ENCODE measurements around the gene BAIAP2L2. TPM values are rescaled to one million over a fixed set of nuclear protein-coding genes. Genes with fewer than 3 reads are reported as not detected.

Gene BAIAP2L2
- polyA plus RNA-seq, 1 donor from 2014 or later = 2.3 TPM

DNA sequence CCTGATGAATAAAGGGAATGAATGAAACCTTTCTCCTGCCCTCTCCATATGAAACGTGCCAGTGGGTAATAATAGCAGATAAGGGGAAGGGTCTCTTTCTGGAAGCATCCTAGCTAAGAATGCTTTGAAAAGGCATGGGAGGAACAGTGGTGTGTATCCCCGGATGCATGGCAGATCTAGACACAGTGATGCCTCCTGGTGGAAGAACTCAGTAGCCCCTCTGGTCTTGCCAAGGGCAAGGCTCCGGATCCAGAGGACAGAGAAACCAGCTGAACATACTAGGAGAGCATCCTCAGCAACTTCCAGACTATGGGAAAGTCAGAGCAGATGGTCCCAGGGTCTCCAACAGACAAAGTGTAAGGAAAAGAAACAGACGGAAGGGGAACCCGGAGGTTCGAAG lies 6.4 kb downstream of the BAIAP2L2 start:
- H4K20me1 ChIP-seq (ENCODE audit: insufficient read depth) = no peaks in the 10 kb centered on the region

DNA sequence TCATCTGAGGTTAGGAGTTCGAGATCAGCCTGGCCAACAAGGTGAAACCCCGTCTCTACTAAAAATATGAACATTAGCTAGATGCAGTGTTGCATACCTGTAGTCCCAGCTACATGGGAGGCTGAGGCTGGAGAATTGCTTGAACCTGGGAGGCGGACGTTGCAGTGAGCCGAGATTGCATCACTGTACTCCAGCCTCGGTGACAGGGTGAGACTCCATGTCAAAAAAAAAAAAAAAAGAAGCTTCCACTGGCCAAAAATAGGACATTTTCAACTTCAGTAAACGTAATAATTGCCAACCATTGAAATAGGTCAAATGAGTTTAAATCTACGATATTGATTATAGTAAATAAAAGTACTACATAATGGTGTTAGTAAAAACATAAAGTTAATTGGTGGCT lies 6.8 kb downstream of the BAIAP2L2 start:
- Histone ChIP-seq H3K9ac (ENCODE audit: low read length) (no peak overlapping the region), H3K79me2 (replicated peaks; ENCODE audit: insufficient read depth, low read length) (no peaks in the 10 kb centered on the region), H3K4me3 (ENCODE audit: low read length) (no peak overlapping the region), H3K36me3 (ENCODE audit: insufficient read depth, low read length) (no peaks in the 10 kb centered on the region), H3K9me2 (ENCODE audit: insufficient read depth, low read length) (no peaks in the 10 kb centered on the region), H2AFZ (ENCODE audit: low read depth, low read length) (no peak overlapping the region), H3F3A (ENCODE audit: insufficient read depth, low read length, poor library complexity, severe bottlenecking) (no peaks in the 10 kb centered on the region), H3K9me3 (ENCODE audit: low read length) (no peaks in the 10 kb centered on the region), H4K20me1 (ENCODE audit: insufficient read depth) (no peaks in the 10 kb centered on the region), H3K4me2 (ENCODE audit: low read length) (no peak overlapping the region), H3K27me3 (ENCODE audit: insufficient read depth, low read depth, low read length) (no peaks in the 10 kb centered on the region), H3K27ac (ENCODE audit: low read length) (no peak overlapping the region)
- TF ChIP-seq EP300 (conservative IDR thresholded peaks at IDR 0.05; ENCODE audit: poor library complexity, severe bottlenecking) (no peak), RAD21 (conservative IDR thresholded peaks at IDR 0.05) (no peak), SMC3 (conservative IDR thresholded peaks at IDR 0.05; ENCODE audit: poor library complexity) (no peak), MXI1 (conservative IDR thresholded peaks at IDR 0.05; ENCODE audit: poor library complexity, severe bottlenecking) (no peak), TAF1 (IDR thresholded peaks at IDR 0.05; ENCODE audit: low read depth) (no peak), POLR2AphosphoS5 (IDR thresholded peaks at IDR 0.05) (no peak), EZH2 (IDR thresholded peaks at IDR 0.05; ENCODE audit: borderline replicate concordance, insufficient read depth, low read length, poor library complexity, severe bottlenecking) (no peak)
- TF ChIP-seq, protein P1, sequence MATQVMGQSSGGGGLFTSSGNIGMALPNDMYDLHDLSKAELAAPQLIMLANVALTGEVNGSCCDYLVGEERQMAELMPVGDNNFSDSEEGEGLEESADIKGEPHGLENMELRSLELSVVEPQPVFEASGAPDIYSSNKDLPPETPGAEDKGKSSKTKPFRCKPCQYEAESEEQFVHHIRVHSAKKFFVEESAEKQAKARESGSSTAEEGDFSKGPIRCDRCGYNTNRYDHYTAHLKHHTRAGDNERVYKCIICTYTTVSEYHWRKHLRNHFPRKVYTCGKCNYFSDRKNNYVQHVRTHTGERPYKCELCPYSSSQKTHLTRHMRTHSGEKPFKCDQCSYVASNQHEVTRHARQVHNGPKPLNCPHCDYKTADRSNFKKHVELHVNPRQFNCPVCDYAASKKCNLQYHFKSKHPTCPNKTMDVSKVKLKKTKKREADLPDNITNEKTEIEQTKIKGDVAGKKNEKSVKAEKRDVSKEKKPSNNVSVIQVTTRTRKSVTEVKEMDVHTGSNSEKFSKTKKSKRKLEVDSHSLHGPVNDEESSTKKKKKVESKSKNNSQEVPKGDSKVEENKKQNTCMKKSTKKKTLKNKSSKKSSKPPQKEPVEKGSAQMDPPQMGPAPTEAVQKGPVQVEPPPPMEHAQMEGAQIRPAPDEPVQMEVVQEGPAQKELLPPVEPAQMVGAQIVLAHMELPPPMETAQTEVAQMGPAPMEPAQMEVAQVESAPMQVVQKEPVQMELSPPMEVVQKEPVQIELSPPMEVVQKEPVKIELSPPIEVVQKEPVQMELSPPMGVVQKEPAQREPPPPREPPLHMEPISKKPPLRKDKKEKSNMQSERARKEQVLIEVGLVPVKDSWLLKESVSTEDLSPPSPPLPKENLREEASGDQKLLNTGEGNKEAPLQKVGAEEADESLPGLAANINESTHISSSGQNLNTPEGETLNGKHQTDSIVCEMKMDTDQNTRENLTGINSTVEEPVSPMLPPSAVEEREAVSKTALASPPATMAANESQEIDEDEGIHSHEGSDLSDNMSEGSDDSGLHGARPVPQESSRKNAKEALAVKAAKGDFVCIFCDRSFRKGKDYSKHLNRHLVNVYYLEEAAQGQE (IDR thresholded peaks at IDR 0.05; ENCODE audit: borderline replicate concordance) = no peak
- TF ChIP-seq, protein P2, sequence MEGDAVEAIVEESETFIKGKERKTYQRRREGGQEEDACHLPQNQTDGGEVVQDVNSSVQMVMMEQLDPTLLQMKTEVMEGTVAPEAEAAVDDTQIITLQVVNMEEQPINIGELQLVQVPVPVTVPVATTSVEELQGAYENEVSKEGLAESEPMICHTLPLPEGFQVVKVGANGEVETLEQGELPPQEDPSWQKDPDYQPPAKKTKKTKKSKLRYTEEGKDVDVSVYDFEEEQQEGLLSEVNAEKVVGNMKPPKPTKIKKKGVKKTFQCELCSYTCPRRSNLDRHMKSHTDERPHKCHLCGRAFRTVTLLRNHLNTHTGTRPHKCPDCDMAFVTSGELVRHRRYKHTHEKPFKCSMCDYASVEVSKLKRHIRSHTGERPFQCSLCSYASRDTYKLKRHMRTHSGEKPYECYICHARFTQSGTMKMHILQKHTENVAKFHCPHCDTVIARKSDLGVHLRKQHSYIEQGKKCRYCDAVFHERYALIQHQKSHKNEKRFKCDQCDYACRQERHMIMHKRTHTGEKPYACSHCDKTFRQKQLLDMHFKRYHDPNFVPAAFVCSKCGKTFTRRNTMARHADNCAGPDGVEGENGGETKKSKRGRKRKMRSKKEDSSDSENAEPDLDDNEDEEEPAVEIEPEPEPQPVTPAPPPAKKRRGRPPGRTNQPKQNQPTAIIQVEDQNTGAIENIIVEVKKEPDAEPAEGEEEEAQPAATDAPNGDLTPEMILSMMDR (IDR thresholded peaks at IDR 0.05; ENCODE audit: poor library complexity, severe bottlenecking) = no peak

More for the DNA sequence above, 6.4 kb downstream of the BAIAP2L2 start:
- H3K9ac ChIP-seq (ENCODE audit: low read length) = no peak overlapping the region
- H3K27me3 ChIP-seq (ENCODE audit: insufficient read depth, low read depth, low read length) = no peaks in the 10 kb centered on the region
- no peaks in the 10 kb centered on the region for H3K79me2 ChIP-seq (replicated peaks; ENCODE audit: insufficient read depth, low read length)
- no peaks in the 10 kb centered on the region for H3K9me2 ChIP-seq (ENCODE audit: insufficient read depth, low read length)
- no peaks in the 10 kb centered on the region for H3K36me3 ChIP-seq (ENCODE audit: insufficient read depth, low read length)
- H3K9me3 ChIP-seq (ENCODE audit: low read length) = no peaks in the 10 kb centered on the region
- H2AFZ ChIP-seq (ENCODE audit: low read depth, low read length) = no peak overlapping the region
- H3K4me2 ChIP-seq (ENCODE audit: low read length) = no peak overlapping the region
- H3F3A ChIP-seq (ENCODE audit: insufficient read depth, low read length, poor library complexity, severe bottlenecking) = no peaks in the 10 kb centered on the region
- TF ChIP-seq POLR2AphosphoS5 (IDR thresholded peaks at IDR 0.05) (no peak), MXI1 (conservative IDR thresholded peaks at IDR 0.05; ENCODE audit: poor library complexity, severe bottlenecking) (no peak), SMC3 (conservative IDR thresholded peaks at IDR 0.05; ENCODE audit: poor library complexity) (no peak)
- H3K27ac ChIP-seq (ENCODE audit: low read length) = no peak overlapping the region
- H3K4me3 ChIP-seq (ENCODE audit: low read length) = no peak overlapping the region

Data from neural cell (in vitro differentiated cells).